Bronchial epithelial cell (primary cell): Measurements from ENCODE around the gene FLNA. TPM values are rescaled to one million over a fixed set of nuclear protein-coding genes. Genes with fewer than 3 reads are reported as not detected.
A peak's percentile ranks its signal among the peaks of the same experiment; 100 is the strongest.

Source experiments
- DNase-seq: peaks from one replicate; pipeline ENCODE4 v3.0.0-alpha.2; 2010; ENCODE audit warnings: low read depth
- FAIRE-seq: peaks from 2 replicates; lab custom pipeline; 2011; peaks lifted over from hg19 to GRCh38; lab: Jason Lieb, UNC
- H3K27me3 ChIP-seq: 2 replicates; pipeline ENCODE4 v1.5.1; 2011; ENCODE audit warnings: low read length; ENCODE audit not compliant: control insufficient read depth, insufficient read depth
- H3K36me3 ChIP-seq: 2 replicates; pipeline ENCODE4 v1.5.1; 2011; ENCODE audit warnings: low read length; ENCODE audit not compliant: control insufficient read depth, insufficient read depth
- H3K4me3 ChIP-seq: 2 replicates; pipeline ENCODE4 v1.5.1; 2011; ENCODE audit warnings: mild to moderate bottlenecking, low read depth, low read length, control low read depth
- total RNA-seq: library from RNA; depleted of rRNA; stranded (reverse); fragments of >200 nt; gene quantifications from 2 replicates; pipeline ENCODE4 v1.2.1, GENCODE V29; 2014
- TF ChIP-seq, protein P1 (sequence below): IDR thresholded peaks from 2 replicates; pipeline ENCODE4 v1.5.1; 2011; ENCODE audit warnings: mild to moderate bottlenecking, moderate library complexity, low read length, control low read depth, inconsistent platforms; ENCODE audit not compliant: insufficient read depth, severe bottlenecking

FLNA gene
- total RNA-seq, 1 donor from 2014 or later = 858 TPM

DNA sequence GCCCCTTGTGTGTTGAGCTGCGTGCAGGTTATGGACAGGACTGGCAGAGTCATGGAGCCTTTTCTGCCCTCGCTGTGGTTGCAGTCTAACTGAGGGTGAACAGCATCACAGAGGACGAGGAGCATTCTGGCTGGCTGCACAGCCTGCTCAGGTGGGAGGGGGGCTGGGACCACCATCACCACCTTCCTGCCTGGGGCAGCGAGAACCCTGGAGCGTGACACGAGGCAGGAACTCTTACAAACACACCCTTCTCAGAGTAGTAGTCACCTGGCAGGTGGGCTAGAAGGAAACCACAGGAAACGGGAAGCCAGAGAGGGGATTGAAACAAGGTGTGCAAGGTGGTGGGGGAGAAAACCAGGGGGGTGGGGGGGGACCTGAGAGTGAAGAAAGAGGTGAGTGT lies 53.3 kb downstream of the FLNA start:
- FAIRE-seq = no peak
- TF ChIP-seq, protein P1, sequence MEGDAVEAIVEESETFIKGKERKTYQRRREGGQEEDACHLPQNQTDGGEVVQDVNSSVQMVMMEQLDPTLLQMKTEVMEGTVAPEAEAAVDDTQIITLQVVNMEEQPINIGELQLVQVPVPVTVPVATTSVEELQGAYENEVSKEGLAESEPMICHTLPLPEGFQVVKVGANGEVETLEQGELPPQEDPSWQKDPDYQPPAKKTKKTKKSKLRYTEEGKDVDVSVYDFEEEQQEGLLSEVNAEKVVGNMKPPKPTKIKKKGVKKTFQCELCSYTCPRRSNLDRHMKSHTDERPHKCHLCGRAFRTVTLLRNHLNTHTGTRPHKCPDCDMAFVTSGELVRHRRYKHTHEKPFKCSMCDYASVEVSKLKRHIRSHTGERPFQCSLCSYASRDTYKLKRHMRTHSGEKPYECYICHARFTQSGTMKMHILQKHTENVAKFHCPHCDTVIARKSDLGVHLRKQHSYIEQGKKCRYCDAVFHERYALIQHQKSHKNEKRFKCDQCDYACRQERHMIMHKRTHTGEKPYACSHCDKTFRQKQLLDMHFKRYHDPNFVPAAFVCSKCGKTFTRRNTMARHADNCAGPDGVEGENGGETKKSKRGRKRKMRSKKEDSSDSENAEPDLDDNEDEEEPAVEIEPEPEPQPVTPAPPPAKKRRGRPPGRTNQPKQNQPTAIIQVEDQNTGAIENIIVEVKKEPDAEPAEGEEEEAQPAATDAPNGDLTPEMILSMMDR = no peak
- no peaks in the 10 kb centered on the region for H3K36me3 ChIP-seq
- peaks cover 11% of the 10 kb centered on the region for H3K27me3 ChIP-seq
- no peak for DNase-seq
- H3K4me3 ChIP-seq = no peak overlapping the region

- TF ChIP-seq, protein P1 = no peak
- Histone ChIP-seq H3K36me3 (no peaks in the 10 kb centered on the region), H3K27me3 (peaks cover 9% of the 10 kb centered on the region), H3K4me3 (no peak overlapping the region)
- FAIRE-seq (no peak), DNase-seq (no peak)
Observed at GRCh38 chrX:154320406-154320805, 54.0 kb downstream of the FLNA start.

DNA sequence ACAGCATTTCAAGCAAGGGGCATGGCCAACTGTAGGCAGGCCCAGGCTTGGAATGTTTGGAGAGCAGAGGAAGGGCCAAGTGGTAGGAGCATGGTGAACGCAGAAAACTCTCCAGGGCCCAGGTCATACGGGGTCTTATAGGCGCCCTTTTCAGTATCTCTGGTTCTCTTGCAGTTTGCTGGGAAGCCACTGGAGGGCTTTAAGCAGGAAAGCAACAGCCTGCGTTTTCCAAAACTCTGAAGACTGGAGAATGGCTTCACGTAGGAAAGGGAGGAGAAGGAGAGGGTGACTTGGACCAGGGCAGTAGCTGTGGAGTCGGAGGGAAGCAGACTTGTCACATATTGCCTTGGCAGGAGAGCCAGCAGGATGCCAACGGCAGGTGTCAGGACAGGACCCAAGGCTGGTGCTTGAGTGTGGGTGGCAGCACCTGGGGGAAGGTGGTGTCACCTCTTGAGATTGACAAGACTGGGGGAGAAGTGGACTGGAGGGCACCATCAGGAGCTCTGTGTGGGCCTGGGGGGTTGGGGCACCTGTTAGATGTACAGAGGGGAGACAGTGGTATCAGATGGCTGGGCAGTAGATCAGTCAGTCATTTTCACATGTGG lies 56.9 kb downstream of the FLNA start:
- H3K36me3 ChIP-seq = no peaks in the 10 kb centered on the region
- no peak overlapping the region for H3K4me3 ChIP-seq
- TF ChIP-seq, protein P1 = peak; percentile 42
- DNase-seq (peak; percentile 6), FAIRE-seq (no peak)
- no peaks in the 10 kb centered on the region for H3K27me3 ChIP-seq

- no peaks in the 10 kb centered on the region for H3K36me3 ChIP-seq
- TF ChIP-seq, protein P1 = no peak
- DNase-seq (no peak), FAIRE-seq (no peak)
- H3K27me3 ChIP-seq = no peaks in the 10 kb centered on the region
- no peak overlapping the region for H3K4me3 ChIP-seq
Observed at GRCh38 chrX:154315416-154315815, 59.0 kb downstream of the FLNA start.

GRCh38 chrX:154313147-154313546 lies 61.3 kb downstream of the FLNA start:
- no peak for FAIRE-seq
- Histone ChIP-seq H3K36me3 (no peaks in the 10 kb centered on the region), H3K27me3 (no peaks in the 10 kb centered on the region), H3K4me3 (no peak overlapping the region)
- TF ChIP-seq, protein P1 = no peak
- DNase-seq = no peak

DNA sequence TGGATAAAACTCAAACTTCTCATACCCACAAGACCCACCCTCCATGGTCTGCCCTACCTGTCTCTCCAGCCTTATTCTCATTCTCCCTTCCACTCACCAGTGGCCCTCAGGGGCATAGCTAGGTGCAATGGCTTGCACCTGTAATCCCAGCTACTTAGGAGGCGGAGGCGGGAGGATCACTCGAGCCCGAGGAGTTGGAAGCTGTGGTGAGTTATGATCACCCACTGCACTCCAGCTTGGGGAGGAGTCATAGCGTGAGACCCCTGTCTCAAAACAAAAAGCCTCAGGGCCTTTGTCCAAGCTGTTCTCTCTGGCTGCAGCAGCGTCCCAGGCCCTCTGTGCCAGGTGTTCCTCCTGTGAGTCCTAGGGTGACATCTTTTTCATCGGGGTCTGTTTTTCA lies 62.3 kb downstream of the FLNA start:
- TF ChIP-seq, protein P1 = no peak
- no peak for FAIRE-seq
- Histone ChIP-seq H3K36me3 (no peaks in the 10 kb centered on the region), H3K27me3 (no peaks in the 10 kb centered on the region), H3K4me3 (no peak overlapping the region)
- no peak for DNase-seq
